ENCODE results near the gene ZEB2. TPM values are rescaled to one million over a fixed set of nuclear protein-coding genes. Genes with fewer than 3 reads are reported as not detected.
A peak's percentile ranks its signal among the peaks of the same experiment; 100 is the strongest.

The ZEB2 gene
- total and polyA plus RNA-seq, 10 of the 15 experiments (the other 5 are each of a cell fraction or from before 2014, with no cell fraction given): 0.14 to 3.2 (median 0.84) TPM

- TF ChIP-seq CEBPZ (IDR thresholded peaks at IDR 0.05; ENCODE audit: low read depth, low read length): no peak
- TF ChIP-seq HDAC6 (IDR thresholded peaks at IDR 0.05; ENCODE audit: unreplicated experiment): no peak
- peak; percentile 56 for TF ChIP-seq BACH1 (IDR thresholded peaks at IDR 0.05; ENCODE audit: borderline replicate concordance)
- no peak for TF ChIP-seq ZBTB4 (CRISPR knock-in tag; IDR thresholded peaks at IDR 0.05)
- TF ChIP-seq ZBTB40 (IDR thresholded peaks at IDR 0.05; ENCODE audit: borderline replicate concordance): no peak
- no peak for TF ChIP-seq CBX3 (IDR thresholded peaks at IDR 0.05; ENCODE audit: borderline replicate concordance, low read depth)
- no peak for TF ChIP-seq NR2C2 (IDR thresholded peaks at IDR 0.05; ENCODE audit: borderline replicate concordance, control insufficient read depth, insufficient read length, low read depth)
- no peak for TF ChIP-seq REST (IDR thresholded peaks at IDR 0.05; ENCODE audit: low read depth, low read length)
- no peak for TF ChIP-seq ZNF687 (IDR thresholded peaks at IDR 0.05)
Observed at GRCh38 chr2:144358979-144359541, 160.9 kb downstream of the ZEB2 start (continued).

All from GM12878 (cell line).